Thymus (tissue), 14 donors: ENCODE data around the gene SETD9. TPM values are rescaled to one million over a fixed set of nuclear protein-coding genes. Genes with fewer than 3 reads are reported as not detected.

ENCODE experiments used
- DNase-seq, 9 donors: peaks; one replicate each; pipeline ENCODE4 v3.0.0-alpha.2; 2013; ENCODE audit warnings: low spot score in 9 of 9, low read depth in 6 of 9, missing footprints in 1 of 9
- H3K27ac ChIP-seq, 2 donors: one replicate each; pipeline ENCODE4 v1.5.1; 2013; ENCODE audit warnings: control low read depth in 1 of 2, low read depth in 1 of 2, low read length in 1 of 2, mild to moderate bottlenecking in 1 of 2, moderate library complexity in 1 of 2
- H3K27me3 ChIP-seq, 2 donors: one replicate each; pipeline ENCODE4 v1.5.1; 2013; ENCODE audit warnings: low read length in 1 of 2; ENCODE audit not compliant: control insufficient read depth in 2 of 2, insufficient read depth in 1 of 2
- H3K36me3 ChIP-seq, 2 donors: one replicate each; pipeline ENCODE4 v1.5.1; 2013; ENCODE audit warnings: low read length in 1 of 2, mild to moderate bottlenecking in 1 of 2, moderate library complexity in 1 of 2; ENCODE audit not compliant: control insufficient read depth in 2 of 2, insufficient read depth in 2 of 2
- H3K4me1 ChIP-seq, 2 donors: one replicate each; pipeline ENCODE4 v1.5.1; 2013; ENCODE audit warnings: low read length in 2 of 2; ENCODE audit not compliant: control insufficient read depth in 2 of 2, insufficient read depth in 2 of 2
- H3K4me3 ChIP-seq, 2 donors: one replicate each; pipeline ENCODE4 v1.5.1; 2013; ENCODE audit warnings: low read length in 2 of 2, control low read depth in 1 of 2, mild to moderate bottlenecking in 1 of 2
- H3K9me3 ChIP-seq, 2 donors: one replicate each; pipeline ENCODE4 v1.5.1; 2013; ENCODE audit warnings: low read length in 1 of 2, mild to moderate bottlenecking in 1 of 2; ENCODE audit not compliant: control insufficient read depth in 2 of 2, insufficient read depth in 1 of 2
- WGBS: extraction: QIAGEN DNeasy Blood & Tissue Kit; methylation state at CpG from one replicate; pipeline ENCODE4 v1.1.7; 2013; 5-methylcytosine and 5-hydroxymethylcytosine counted together
- long read RNA-seq, 10 donors: transcript quantifications; one replicate each; lab custom pipeline, GENCODE V29; 2026
- polyA plus RNA-seq: library from polyadenylated mRNA; stranded (reverse); fragments of 200-250 nt; gene quantifications from one replicate; pipeline ENCODE4 v1.2.3, GENCODE V29; 2013
- total RNA-seq: library from RNA; stranded (reverse); fragments of 120-200 nt; gene quantifications from one replicate; pipeline ENCODE4 v1.2.4, GENCODE V29; 2013
- donor health status: healthy.

Gene SETD9, protein sequence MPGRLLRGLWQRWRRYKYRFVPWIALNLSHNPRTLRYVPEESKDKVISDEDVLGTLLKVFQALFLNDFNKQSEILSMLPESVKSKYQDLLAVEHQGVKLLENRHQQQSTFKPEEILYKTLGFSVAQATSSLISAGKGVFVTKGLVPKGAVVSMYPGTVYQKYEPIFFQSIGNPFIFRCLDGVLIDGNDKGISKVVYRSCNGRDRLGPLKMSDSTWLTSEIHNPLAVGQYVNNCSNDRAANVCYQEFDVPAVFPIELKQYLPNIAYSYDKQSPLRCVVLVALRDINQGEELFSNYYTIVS
- 4.8 TPM for total RNA-seq
- polyA plus RNA-seq, result 7.3 TPM
- long read RNA-seq, donor 1, result 0 reads
- long read RNA-seq, donor 2, result 0 reads
- long read RNA-seq, donor 3, partial matches to known transcripts, result 0 of 3 reads
- long read RNA-seq, donor 3, other reads (novel, unspliced or antisense), result 0 of 3 reads
- long read RNA-seq, donor 4, partial matches to known transcripts, result 0 of 1 reads
- long read RNA-seq, donor 4, other reads (novel, unspliced or antisense), result 0 of 1 reads
- long read RNA-seq, donor 5, partial matches to known transcripts, result 0 of 6 reads
- long read RNA-seq, donor 5, other reads (novel, unspliced or antisense), result 0 of 6 reads
- long read RNA-seq, donor 6, partial matches to known transcripts, result 0 of 2 reads
- long read RNA-seq, donor 6, other reads (novel, unspliced or antisense), result 0 of 2 reads
- long read RNA-seq, donor 7, partial matches to known transcripts, result 0 of 5 reads
- long read RNA-seq, donor 7, other reads (novel, unspliced or antisense), result 0 of 5 reads
- long read RNA-seq, donor 8, partial matches to known transcripts, result 0 of 3 reads
- long read RNA-seq, donor 8, other reads (novel, unspliced or antisense), result 0 of 3 reads
- long read RNA-seq, donor 9, partial matches to known transcripts, result 0 of 2 reads
- long read RNA-seq, donor 9, other reads (novel, unspliced or antisense), result 0 of 2 reads
- long read RNA-seq, donor 10, partial matches to known transcripts, result 0 of 4 reads
- long read RNA-seq, donor 10, other reads (novel, unspliced or antisense), result 0 of 4 reads

DNA sequence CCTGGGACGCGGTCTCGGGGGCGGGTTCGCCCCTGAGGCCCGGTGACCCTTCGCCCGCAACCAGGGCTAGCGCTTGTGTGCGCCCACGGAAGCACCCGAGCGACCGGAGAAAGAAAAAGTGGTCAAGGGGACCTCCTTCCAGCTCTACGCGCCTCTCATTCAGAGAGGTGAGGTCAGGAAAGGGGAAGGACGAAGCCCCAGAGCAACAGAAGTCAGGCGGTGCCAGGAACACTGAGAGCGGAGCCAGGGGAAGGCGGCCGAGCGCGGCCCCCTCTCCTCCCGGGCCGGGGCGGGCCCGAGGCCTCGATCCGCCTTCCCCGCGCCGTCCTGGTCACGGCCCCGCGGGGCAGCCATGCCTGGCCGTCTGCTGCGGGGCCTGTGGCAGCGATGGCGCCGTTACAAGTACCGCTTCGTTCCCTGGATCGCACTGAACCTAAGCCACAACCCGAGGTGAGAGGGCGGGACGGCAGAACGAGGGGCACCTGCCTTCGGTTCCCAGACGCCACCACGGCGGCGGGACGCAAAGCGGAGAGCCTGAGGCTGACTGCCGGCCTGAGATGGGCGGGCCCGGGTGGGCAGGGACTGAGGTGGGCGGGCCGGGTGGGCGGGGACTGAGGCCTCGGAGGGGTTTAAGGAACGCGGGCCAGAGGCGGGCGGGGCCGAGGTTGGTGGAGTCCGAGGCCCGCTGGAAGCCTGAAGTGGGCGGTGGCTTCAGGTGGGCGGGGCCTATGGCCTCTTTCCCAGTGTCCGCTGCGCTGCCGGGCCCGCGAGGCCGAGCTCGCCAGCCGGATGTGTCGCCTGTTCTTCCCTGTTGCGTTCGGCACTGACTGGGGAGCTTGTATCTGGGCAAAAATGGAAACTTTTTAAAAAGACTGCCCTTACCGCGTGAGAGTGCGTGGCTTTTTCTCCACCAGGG, at the start of gene SETD9:
Gene SETD9, plus strand, starts transcription at position 303 of the 916 bp plus-strand sequence. Its CDS starts 50 bp downstream, at position 353.
- Histone ChIP-seq H3K4me1 (peaks cover 6 to 8% of the 10 kb centered on the region in 2 donors), H3K4me3 (peak within 1 kb of the TSS; percentile 72 to 85), H3K27me3 (peaks cover 2 to 15% of the 10 kb centered on the region in 2 donors), H3K27ac (peak within 1 kb of the TSS; percentile 80 to 83), H3K36me3 (no peaks in the 10 kb centered on the region), H3K9me3 (no peaks in the 10 kb centered on the region)
- peak; percentile 55 to 92 (median 80) for DNase-seq
- under 1% methylated on average over 84 of the region's 84 CpGs for WGBS

DNA sequence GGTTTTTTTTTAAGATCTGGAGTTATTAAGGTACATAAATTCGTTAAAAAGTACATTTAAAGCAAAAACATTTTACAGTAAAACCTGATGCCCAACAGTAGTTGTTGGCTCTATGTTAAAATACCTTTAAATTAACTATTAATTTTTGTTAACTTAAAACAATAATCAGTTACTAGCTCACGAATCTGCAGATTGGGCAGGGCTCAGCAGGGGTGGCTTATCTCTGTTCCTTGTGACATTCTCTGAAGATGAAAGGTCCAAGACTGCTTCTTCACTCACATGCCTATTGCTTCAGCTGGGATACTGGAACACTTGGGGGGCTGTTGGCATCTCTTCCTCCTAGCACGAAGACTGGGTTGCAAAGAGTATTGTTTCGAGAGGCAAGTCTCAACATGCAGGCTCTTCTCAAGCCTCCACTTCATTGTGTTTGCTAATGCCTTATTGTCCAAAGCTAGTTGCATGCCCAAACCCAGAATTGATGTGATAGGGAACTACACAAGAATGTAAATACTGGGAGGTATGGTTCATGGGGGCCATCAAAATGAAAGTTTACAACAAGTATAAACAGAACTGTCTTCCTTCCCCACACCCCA, 47.4 kb upstream of the SETD9 start:
- peaks cover 8 to 36% of the 10 kb centered on the region in 2 donors for H3K36me3 ChIP-seq
- H3K27me3 ChIP-seq, result no peaks in the 10 kb centered on the region
- 95% methylated on average over 4 of the region's 4 CpGs for WGBS
- no peak for DNase-seq
- H3K9me3 ChIP-seq, result no peaks in the 10 kb centered on the region
- H3K27ac ChIP-seq, result no peak overlapping the region
- H3K4me3 ChIP-seq, result no peak overlapping the region
- no peaks in the 10 kb centered on the region for H3K4me1 ChIP-seq

DNA sequence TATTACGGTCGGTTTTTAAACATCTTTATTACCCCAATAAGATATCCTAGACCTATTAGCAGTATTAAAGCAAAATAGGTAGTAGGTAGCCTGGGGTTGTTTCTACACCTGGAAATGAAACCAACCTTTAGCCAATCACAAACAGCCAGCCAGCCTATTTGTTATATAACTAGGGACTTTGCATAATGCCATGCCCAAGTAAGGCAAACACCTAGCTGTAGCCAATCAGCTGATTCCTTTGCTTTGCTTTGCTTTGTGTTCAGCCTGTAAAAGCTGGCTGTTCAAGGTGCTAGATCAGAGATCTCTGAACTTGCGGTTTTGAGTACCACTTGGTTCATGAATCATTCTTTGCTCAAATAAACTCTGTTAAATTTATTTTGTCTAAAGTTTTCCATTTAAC, 46.5 kb upstream of the SETD9 start:
- no peaks in the 10 kb centered on the region for H3K9me3 ChIP-seq
- H3K4me1 ChIP-seq, result no peaks in the 10 kb centered on the region
- H3K36me3 ChIP-seq, result peaks cover 8 to 31% of the 10 kb centered on the region in 2 donors
- no peak overlapping the region for H3K4me3 ChIP-seq
- no peak overlapping the region for H3K27ac ChIP-seq
- WGBS, result 79% methylated on average over 3 of the region's 3 CpGs
- DNase-seq, result no peak
- H3K27me3 ChIP-seq, result no peaks in the 10 kb centered on the region

DNA sequence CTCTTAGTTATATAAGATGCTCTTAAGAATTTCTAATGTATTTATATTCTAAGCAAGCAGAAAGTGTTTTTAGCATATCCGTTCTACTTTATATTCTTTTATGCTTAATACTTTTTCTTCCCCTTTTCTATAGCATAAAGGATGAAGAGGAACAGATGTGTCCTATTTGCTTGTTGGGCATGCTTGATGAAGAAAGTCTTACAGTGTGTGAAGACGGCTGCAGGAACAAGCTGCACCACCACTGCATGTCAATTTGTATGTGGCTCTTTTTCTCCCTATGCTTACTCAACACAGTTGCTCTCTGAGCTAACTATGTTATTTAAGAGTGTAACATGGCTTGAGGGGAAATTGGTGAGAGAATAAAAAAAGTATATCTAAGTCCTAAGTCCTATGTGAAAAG, 37.6 kb upstream of the SETD9 start:
- Histone ChIP-seq H3K27me3 (no peaks in the 10 kb centered on the region), H3K4me1 (no peaks in the 10 kb centered on the region), H3K9me3 (no peaks in the 10 kb centered on the region), H3K36me3 (peaks cover 12 to 33% of the 10 kb centered on the region in 2 donors), H3K27ac (no peak overlapping the region), H3K4me3 (no peak overlapping the region)
- DNase-seq, result no peak
- WGBS, result 88% methylated on average over 2 of the region's 2 CpGs

DNA sequence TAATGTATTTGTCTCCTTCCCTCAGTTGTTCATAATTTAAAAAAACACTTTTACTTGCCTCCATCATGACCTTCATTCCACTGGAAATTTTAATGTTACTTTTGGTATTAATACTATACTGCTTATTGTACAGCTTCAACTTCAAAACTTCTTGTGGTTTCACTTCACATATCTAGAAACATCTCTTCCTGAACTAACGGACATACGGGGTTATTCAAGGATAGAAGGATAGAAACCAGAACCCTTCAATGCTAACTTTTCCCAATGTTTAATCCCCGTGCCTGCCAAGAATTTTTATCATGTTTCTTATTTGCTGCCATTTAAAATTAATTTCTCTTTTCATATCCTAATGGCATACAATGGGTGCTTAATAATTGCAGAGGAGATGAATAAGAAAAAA, 36.3 kb upstream of the SETD9 start:
- Histone ChIP-seq H3K4me1 (no peaks in the 10 kb centered on the region), H3K27ac (no peak overlapping the region), H3K9me3 (no peaks in the 10 kb centered on the region), H3K36me3 (peaks cover 12 to 34% of the 10 kb centered on the region in 2 donors), H3K4me3 (no peak overlapping the region), H3K27me3 (no peaks in the 10 kb centered on the region)
- no peak for DNase-seq
- WGBS, result 79% methylated on average over 3 of the region's 3 CpGs

DNA sequence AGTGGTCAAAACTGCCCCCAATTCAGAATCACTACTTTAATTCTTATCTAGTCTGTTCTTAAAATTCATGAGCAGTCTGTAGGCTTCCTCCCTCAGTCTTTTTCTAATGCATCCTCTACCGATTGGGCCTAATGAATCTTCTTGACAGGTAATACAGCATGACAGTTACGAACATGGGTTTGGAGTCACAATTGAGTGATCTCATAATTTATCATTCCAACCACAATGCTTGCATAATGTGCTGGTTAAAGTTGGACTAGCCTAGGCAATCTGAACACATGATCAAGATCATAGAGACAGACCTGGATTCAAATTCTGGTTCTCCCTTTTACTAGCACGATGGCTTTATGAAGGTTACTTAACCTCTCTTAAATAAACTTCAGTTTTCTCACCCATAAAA, 33.1 kb upstream of the SETD9 start:
- H3K9me3 ChIP-seq, result no peaks in the 10 kb centered on the region
- DNase-seq, result no peak
- no peaks in the 10 kb centered on the region for H3K27me3 ChIP-seq
- peaks cover 12 to 40% of the 10 kb centered on the region in 2 donors for H3K36me3 ChIP-seq
- H3K4me3 ChIP-seq, result no peak overlapping the region
- H3K27ac ChIP-seq, result no peak overlapping the region
- WGBS, result 87% methylated on average over 3 of the region's 3 CpGs
- H3K4me1 ChIP-seq, result no peaks in the 10 kb centered on the region

DNA sequence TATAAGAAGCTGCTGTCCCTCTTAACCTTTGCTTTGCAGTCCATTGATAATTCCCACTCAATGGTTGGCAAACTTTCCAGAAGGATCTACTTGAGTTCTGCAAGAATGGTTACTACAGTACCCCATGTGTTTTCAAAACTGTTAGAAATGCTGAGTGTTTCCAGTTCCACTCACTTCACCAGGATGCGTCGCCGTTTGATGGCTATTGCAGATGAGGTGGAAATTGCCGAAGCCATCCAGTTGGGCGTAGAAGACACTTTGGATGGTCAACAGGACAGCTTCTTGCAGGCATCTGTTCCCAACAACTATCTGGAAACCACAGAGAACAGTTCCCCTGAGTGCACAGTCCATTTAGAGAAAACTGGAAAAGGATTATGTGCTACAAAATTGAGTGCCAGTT, 27.8 kb upstream of the SETD9 start:
- Histone ChIP-seq H3K4me1 (no peaks in the 10 kb centered on the region), H3K27me3 (no peaks in the 10 kb centered on the region), H3K36me3 (peaks cover 16 to 54% of the 10 kb centered on the region in 2 donors), H3K9me3 (no peaks in the 10 kb centered on the region), H3K4me3 (no peak overlapping the region), H3K27ac (no peak overlapping the region)
- DNase-seq, result no peak
- WGBS, result 98% methylated on average over 5 of the region's 5 CpGs

DNA sequence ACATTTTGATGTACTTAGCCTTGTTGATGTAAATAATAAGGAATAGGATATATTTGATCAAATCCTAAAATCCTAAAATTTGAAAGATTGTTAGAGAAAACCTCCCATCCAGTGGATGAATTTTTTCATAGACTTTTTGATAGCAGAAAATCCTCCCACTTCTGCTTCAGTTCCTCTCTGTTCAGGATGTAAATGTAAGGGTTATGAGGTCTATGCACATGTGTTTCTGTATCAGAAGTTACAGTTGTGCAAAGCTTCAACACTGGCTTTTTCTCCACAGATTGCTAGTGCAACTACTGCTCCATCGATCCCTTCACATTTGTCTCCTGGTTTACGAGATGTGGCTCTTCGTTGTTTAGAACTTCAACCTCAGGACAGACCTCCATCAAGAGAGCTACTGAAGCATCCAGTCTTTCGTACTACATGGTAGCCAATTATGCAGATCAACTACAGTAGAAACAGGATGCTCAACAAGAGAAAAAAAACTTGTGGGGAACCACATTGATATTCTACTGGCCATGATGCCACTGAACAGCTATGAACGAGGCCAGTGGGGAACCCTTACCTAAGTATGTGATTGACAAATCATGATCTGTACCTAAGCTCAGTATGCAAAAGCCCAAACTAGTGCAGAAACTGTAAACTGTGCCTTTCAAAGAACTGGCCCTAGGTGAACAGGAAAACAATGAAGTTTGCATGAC, 16.0 kb upstream of the SETD9 start:
- 97% methylated on average over 5 of the region's 5 CpGs for WGBS
- H3K36me3 ChIP-seq, result peaks cover 3 to 25% of the 10 kb centered on the region in 2 donors
- no peak overlapping the region for H3K4me3 ChIP-seq

More for the DNA sequence above, 16.0 kb upstream of the SETD9 start:
- Histone ChIP-seq H3K9me3 (no peaks in the 10 kb centered on the region), H3K27me3 (no peaks in the 10 kb centered on the region), H3K4me1 (no peaks in the 10 kb centered on the region), H3K27ac (no peak overlapping the region)
- no peak for DNase-seq
